ENCODE measurements around the gene AUTS2. TPM values are rescaled to one million over a fixed set of nuclear protein-coding genes. Genes with fewer than 3 reads are reported as not detected.

AUTS2 gene
- total and polyA plus RNA-seq, 2 of the 8 experiments (the other 6 are each of a cell fraction or from before 2014, with no cell fraction given), result 25.9 to 101 TPM

DNA sequence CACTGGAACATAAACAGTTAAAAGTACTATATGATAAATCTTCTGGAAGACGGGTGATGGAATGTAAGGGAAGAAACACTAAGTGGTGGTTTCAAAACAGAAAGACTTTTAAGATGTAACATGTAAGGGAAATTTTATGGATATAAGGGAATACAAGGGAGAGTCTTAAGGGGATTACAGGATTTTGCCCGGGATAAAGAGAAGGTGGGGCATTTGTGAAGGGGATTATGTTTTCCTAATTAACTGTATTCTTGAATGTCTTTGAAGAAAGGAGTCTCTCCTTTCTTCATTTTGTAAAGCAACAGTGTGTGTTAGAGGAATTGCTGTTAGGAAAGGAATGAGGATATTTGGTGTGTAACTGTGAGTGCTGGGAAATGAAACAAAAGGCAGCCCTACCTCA lies 745.2 kb downstream of the AUTS2 start (continued):
- TF ChIP-seq SRF (IDR thresholded peaks at IDR 0.05; ENCODE audit: low read depth, low read length) (no peak), POU5F1 (IDR thresholded peaks at IDR 0.05; ENCODE audit: low read depth, low read length) (no peak)
